ENCODE results near the gene CDS2.

GRCh38 chr20:5104479-5104878 is 22.3 kb upstream of the CDS2 start:
- no peak for TF ChIP-seq REST (IDR thresholded peaks at IDR 0.05)
- TF ChIP-seq CTCF (IDR thresholded peaks at IDR 0.05; ENCODE audit: low read depth, low read length, missing input control): no peak
- TF ChIP-seq TAF1 (conservative IDR thresholded peaks at IDR 0.05): no peak
- no peak for TF ChIP-seq RAD21 (IDR thresholded peaks at IDR 0.05)
- TF ChIP-seq EGR1 (IDR thresholded peaks at IDR 0.05; ENCODE audit: low read depth in 2 of 2): no peak
- no peak for TF ChIP-seq GABPA (IDR thresholded peaks at IDR 0.05 in 1 of 2, conservative IDR thresholded peaks at IDR 0.05 in 1 of 2)
- no peak for TF ChIP-seq RXRA (IDR thresholded peaks at IDR 0.05)
- no peak for TF ChIP-seq MAX (IDR thresholded peaks at IDR 0.05)
- no peak for TF ChIP-seq YY1 (IDR thresholded peaks at IDR 0.05)
- no peak for TF ChIP-seq NR2F2 (IDR thresholded peaks at IDR 0.05)
- no peak for TF ChIP-seq ZBTB33 (IDR thresholded peaks at IDR 0.05)
